HepG2 (cell line): ENCODE measurements around the gene KCNIP3. TPM values are rescaled to one million over a fixed set of nuclear protein-coding genes. Genes with fewer than 3 reads are reported as not detected.
A peak's percentile ranks its signal among the peaks of the same experiment; 100 is the strongest.

Source experiments
- ETV5 ChIP-seq: IDR thresholded peaks from 2 replicates; pipeline ENCODE4 v1.6.1; 2018; ENCODE audit warnings: missing biosample characterization, missing genetic modification reagents, inconsistent platforms, borderline replicate concordance
- GATAD2A ChIP-seq: IDR thresholded peaks from 2 replicates; pipeline ENCODE4 v1.6.1; 2016
- HMG20B ChIP-seq: conservative IDR thresholded peaks from 2 replicates; pipeline ENCODE4 v1.6.1; 2016; ENCODE audit warnings: missing genetic modification reagents, missing compliant biosample characterization
- JUN ChIP-seq: sonication (generic); formaldehyde crosslinking; IDR thresholded peaks from 2 replicates; pipeline ENCODE4 v1.4.0; 2020; ENCODE audit warnings: mild to moderate bottlenecking, missing genetic modification reagents
- KLF12 ChIP-seq: sonication (generic); formaldehyde crosslinking; IDR thresholded peaks from 2 replicates; pipeline ENCODE4 v1.4.0; 2020; ENCODE audit warnings: missing genetic modification reagents, borderline replicate concordance
- KLF15 ChIP-seq: sonication (generic); formaldehyde crosslinking; IDR thresholded peaks from 2 replicates; pipeline ENCODE4 v1.8.1; 2023; ENCODE audit warnings: borderline replicate concordance, mild to moderate bottlenecking, inconsistent platforms, missing genetic modification reagents, mixed read lengths
- MAZ ChIP-seq, 2 experiments: sonication (generic) in 1 of 2; formaldehyde crosslinking in 1 of 2; IDR thresholded peaks; 2 replicates each; pipeline versions ENCODE4 v1.5.0 to v1.6.1; 2012 to 2020; ENCODE audit warnings: low read depth in 2 of 2, mild to moderate bottlenecking in 2 of 2, borderline replicate concordance in 1 of 2, improper control_type of control experiment in 1 of 2, low read length in 1 of 2, missing genetic modification reagents in 1 of 2, moderate library complexity in 1 of 2
- NFATC3 ChIP-seq: sonication (generic); formaldehyde crosslinking; IDR thresholded peaks from 2 replicates; pipeline ENCODE4 v1.5.1; 2020; ENCODE audit warnings: mild to moderate bottlenecking, missing genetic modification reagents
- SMAD9 ChIP-seq: sonication (generic); formaldehyde crosslinking; IDR thresholded peaks from 2 replicates; pipeline ENCODE4 v1.5.1; 2020; ENCODE audit warnings: mild to moderate bottlenecking, missing genetic modification reagents
- ZNF30 ChIP-seq: sonication (generic); formaldehyde crosslinking; IDR thresholded peaks from 2 replicates; pipeline ENCODE4 v1.5.0; 2020; ENCODE audit warnings: mild to moderate bottlenecking, missing genetic modification reagents
- ZNF343 ChIP-seq: sonication (generic); formaldehyde crosslinking; IDR thresholded peaks from 2 replicates; pipeline ENCODE4 v1.4.0; 2020; ENCODE audit warnings: mild to moderate bottlenecking, missing genetic modification reagents
- ZNF773 ChIP-seq: sonication (generic); formaldehyde crosslinking; IDR thresholded peaks from 2 replicates; pipeline ENCODE4 v1.4.0; 2020; ENCODE audit warnings: missing genetic modification reagents, borderline replicate concordance
- ZNF775 ChIP-seq: sonication (generic); formaldehyde crosslinking; IDR thresholded peaks from 2 replicates; pipeline ENCODE4 v1.4.0; 2020; ENCODE audit warnings: missing genetic modification reagents, mild to moderate bottlenecking, moderate library complexity, borderline replicate concordance
- ZNF891 ChIP-seq: sonication (generic); formaldehyde crosslinking; IDR thresholded peaks from 2 replicates; pipeline ENCODE4 v1.5.0; 2020; ENCODE audit warnings: mild to moderate bottlenecking, missing genetic modification reagents
- polyA plus RNA-seq, 8 experiments: library from polyadenylated mRNA; depleted of rRNA in 3 of 8; stranded (reverse) in 7 of 8; unstranded in 1 of 8; fragments of >200 nt; fragmentation: Illumina TruSeq in 4 of 8; extraction: Trizol in 4 of 8; gene quantifications; 2 replicates each; pipeline versions ENCODE4 v1.2.1 to v1.2.3, GENCODE V29; 2011 to 2016; ENCODE audit warnings: low read depth in 4 of 8, missing spikeins in 1 of 8, mixed read lengths in 1 of 8; ENCODE audit not compliant: insufficient read depth in 1 of 8
- total RNA-seq, 5 experiments: library from RNA; depleted of rRNA; stranded (reverse); fragments of >200 nt; fragmentation: Illumina TruSeq; extraction: Trizol; gene quantifications; 2 replicates each; pipeline ENCODE4 v1.2.3, GENCODE V29; 2016; ENCODE audit warnings: low read depth in 1 of 5
- TF ChIP-seq, protein P1 (sequence below): sonication (generic); formaldehyde crosslinking; IDR thresholded peaks from 2 replicates; pipeline ENCODE4 v1.4.0; 2020; ENCODE audit warnings: missing genetic modification reagents, borderline replicate concordance
- TF ChIP-seq, protein P2 (sequence below), 2 experiments: sonication (generic) in 1 of 2; formaldehyde crosslinking in 1 of 2; IDR thresholded peaks; 2 replicates each; pipeline versions ENCODE4 v1.4.0 to v1.6.1; 2016 to 2020; ENCODE audit warnings: borderline replicate concordance in 1 of 2, low read depth in 1 of 2, mild to moderate bottlenecking in 1 of 2, missing genetic modification reagents in 1 of 2
- TF ChIP-seq, protein P3 (sequence below): IDR thresholded peaks from 2 replicates; pipeline ENCODE4 v1.6.1; 2016; ENCODE audit warnings: mild to moderate bottlenecking, missing biosample characterization, missing genetic modification reagents
- TF ChIP-seq, protein P4 (sequence below): sonication (generic); formaldehyde crosslinking; IDR thresholded peaks from 2 replicates; pipeline ENCODE4 v1.5.1; 2020; ENCODE audit warnings: mild to moderate bottlenecking, missing genetic modification reagents, moderate library complexity

Gene KCNIP3
- total and polyA plus RNA-seq, 2 of the 13 experiments (the other 11 are each of a cell fraction or from before 2014, with no cell fraction given): not detected

DNA sequence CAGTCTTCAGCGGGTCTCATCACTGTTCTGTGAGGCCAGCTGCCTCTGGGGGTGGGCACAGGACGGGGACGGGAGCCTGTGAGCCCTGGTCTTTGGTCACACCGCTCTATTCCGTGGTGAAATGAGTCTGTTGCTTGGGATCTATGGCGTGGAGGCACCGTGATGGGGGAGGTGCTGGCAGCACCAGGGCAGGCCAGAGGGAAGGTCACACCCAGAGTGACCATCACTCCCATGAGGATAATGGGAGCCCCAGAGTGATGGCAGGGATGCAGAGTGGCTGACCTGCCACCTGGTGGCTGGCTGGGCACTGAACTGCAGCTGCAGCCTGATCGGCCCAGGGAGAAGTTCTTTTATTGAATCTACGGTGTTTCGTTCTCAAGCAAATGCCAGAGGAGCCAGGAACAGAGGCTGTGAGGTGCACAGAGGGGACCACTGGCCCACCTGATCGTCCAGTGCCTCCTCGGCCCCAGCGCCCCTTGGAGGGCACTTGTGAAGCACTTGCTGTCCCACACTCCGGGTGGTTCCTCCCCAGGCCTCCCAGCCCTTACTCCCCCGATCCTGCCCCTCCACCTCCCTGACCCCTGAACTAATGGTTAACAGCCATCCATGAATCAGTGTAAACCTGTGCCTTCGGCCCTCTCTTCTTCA is 17.9 kb downstream of the KCNIP3 start (continued):
- TF ChIP-seq, protein P1, sequence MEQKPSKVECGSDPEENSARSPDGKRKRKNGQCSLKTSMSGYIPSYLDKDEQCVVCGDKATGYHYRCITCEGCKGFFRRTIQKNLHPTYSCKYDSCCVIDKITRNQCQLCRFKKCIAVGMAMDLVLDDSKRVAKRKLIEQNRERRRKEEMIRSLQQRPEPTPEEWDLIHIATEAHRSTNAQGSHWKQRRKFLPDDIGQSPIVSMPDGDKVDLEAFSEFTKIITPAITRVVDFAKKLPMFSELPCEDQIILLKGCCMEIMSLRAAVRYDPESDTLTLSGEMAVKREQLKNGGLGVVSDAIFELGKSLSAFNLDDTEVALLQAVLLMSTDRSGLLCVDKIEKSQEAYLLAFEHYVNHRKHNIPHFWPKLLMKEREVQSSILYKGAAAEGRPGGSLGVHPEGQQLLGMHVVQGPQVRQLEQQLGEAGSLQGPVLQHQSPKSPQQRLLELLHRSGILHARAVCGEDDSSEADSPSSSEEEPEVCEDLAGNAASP (CRISPR knock-in tag): 0 out of 2 replicates have a peak, but pooled peaks have one; percentile 31
- TF ChIP-seq, protein P2, sequence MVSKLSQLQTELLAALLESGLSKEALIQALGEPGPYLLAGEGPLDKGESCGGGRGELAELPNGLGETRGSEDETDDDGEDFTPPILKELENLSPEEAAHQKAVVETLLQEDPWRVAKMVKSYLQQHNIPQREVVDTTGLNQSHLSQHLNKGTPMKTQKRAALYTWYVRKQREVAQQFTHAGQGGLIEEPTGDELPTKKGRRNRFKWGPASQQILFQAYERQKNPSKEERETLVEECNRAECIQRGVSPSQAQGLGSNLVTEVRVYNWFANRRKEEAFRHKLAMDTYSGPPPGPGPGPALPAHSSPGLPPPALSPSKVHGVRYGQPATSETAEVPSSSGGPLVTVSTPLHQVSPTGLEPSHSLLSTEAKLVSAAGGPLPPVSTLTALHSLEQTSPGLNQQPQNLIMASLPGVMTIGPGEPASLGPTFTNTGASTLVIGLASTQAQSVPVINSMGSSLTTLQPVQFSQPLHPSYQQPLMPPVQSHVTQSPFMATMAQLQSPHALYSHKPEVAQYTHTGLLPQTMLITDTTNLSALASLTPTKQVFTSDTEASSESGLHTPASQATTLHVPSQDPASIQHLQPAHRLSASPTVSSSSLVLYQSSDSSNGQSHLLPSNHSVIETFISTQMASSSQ (IDR thresholded peaks at IDR 0.05; ENCODE audit: low read depth): no peak
- TF ChIP-seq, protein P2 (CRISPR knock-in tag; IDR thresholded peaks at IDR 0.05; ENCODE audit: borderline replicate concordance): no peak
- TF ChIP-seq ZNF343 (CRISPR knock-in tag) (no peak), KLF15 (no peak), NFATC3 (no peak), ZNF775 (CRISPR knock-in tag) (no peak), HMG20B (CRISPR knock-in tag) (no peak), ZNF891 (CRISPR knock-in tag) (no peak), GATAD2A (CRISPR knock-in tag) (0 out of 2 replicates have a peak, but pooled peaks have one; percentile 14), KLF12 (CRISPR knock-in tag) (no peak), ZNF30 (CRISPR knock-in tag) (no peak), JUN (CRISPR knock-in tag) (no peak), SMAD9 (CRISPR knock-in tag) (no peak), ZNF773 (CRISPR knock-in tag) (no peak), ETV5 (no peak), MAZ (IDR thresholded peaks at IDR 0.05; ENCODE audit: borderline replicate concordance, low read depth, low read length) (no peak), MAZ (CRISPR knock-in tag; IDR thresholded peaks at IDR 0.05; ENCODE audit: low read depth) (no peak)
- TF ChIP-seq, protein P3, sequence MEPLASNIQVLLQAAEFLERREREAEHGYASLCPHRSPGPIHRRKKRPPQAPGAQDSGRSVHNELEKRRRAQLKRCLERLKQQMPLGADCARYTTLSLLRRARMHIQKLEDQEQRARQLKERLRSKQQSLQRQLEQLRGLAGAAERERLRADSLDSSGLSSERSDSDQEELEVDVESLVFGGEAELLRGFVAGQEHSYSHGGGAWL: 0 out of 2 replicates have a peak, but pooled peaks have one; percentile 13
- TF ChIP-seq, protein P4, sequence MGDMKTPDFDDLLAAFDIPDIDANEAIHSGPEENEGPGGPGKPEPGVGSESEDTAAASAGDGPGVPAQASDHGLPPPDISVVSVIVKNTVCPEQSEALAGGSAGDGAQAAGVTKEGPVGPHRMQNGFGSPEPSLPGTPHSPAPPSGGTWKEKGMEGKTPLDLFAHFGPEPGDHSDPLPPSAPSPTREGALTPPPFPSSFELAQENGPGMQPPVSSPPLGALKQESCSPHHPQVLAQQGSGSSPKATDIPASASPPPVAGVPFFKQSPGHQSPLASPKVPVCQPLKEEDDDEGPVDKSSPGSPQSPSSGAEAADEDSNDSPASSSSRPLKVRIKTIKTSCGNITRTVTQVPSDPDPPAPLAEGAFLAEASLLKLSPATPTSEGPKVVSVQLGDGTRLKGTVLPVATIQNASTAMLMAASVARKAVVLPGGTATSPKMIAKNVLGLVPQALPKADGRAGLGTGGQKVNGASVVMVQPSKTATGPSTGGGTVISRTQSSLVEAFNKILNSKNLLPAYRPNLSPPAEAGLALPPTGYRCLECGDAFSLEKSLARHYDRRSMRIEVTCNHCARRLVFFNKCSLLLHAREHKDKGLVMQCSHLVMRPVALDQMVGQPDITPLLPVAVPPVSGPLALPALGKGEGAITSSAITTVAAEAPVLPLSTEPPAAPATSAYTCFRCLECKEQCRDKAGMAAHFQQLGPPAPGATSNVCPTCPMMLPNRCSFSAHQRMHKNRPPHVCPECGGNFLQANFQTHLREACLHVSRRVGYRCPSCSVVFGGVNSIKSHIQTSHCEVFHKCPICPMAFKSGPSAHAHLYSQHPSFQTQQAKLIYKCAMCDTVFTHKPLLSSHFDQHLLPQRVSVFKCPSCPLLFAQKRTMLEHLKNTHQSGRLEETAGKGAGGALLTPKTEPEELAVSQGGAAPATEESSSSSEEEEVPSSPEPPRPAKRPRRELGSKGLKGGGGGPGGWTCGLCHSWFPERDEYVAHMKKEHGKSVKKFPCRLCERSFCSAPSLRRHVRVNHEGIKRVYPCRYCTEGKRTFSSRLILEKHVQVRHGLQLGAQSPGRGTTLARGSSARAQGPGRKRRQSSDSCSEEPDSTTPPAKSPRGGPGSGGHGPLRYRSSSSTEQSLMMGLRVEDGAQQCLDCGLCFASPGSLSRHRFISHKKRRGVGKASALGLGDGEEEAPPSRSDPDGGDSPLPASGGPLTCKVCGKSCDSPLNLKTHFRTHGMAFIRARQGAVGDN (CRISPR knock-in tag): 0 out of 2 replicates have a peak, but pooled peaks have one; percentile 15
